Measurements from ENCODE around the gene EFCAB9.

DNA sequence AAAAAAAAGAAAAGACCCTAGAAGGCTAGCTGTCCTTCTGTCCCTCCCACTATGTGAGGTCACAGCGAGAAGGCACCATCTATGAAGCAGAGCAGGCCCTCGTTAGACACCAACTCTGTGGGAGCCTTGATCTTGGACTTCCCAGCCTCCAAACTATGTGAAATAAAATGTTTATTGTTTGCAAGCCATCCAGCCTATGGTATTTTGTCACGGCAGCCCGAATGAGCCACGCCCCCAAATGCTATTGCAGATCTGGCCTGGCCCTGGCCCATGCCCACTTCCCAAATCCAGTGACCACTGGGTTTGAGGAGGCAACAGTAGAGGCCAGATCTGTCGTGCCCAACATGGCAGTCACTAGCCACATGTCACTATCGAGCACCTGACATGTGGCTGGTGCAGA, 16.8 kb upstream of the EFCAB9 start:
- no peak for TF ChIP-seq CTCF (conservative IDR thresholded peaks at IDR 0.05)
- no peak for TF ChIP-seq ZFX (IDR thresholded peaks at IDR 0.05)

Measured in C4-2B (cell line).